SKM-1 (cell line): ENCODE data around the gene SLC38A1.

Source experiments
- DNase-seq: peaks from one replicate; lab custom pipeline; 2025; ENCODE audit not compliant: unreplicated experiment; lab: John Stamatoyannopoulos, UW

The SLC38A1 gene

DNA sequence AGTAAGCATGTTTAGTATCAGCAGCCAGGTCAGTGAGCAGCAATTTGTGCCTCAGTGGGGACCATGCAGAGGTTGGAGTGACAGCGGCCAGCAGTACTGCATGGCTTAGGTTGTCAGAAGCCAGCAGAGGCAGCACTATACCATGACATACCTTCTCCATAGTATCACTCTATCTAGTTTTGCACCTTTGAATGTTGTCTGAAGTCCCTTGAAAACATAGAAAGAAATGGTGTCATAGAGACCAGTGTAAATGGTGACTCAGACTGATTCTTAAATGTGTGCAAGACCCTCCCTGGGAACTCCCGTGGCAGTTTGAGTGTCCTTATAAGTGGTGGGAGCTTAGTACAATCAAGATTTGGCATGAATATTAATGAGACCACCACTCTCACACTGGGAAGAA is 124.4 kb downstream of the SLC38A1 start:
- no peak for DNase-seq

DNA sequence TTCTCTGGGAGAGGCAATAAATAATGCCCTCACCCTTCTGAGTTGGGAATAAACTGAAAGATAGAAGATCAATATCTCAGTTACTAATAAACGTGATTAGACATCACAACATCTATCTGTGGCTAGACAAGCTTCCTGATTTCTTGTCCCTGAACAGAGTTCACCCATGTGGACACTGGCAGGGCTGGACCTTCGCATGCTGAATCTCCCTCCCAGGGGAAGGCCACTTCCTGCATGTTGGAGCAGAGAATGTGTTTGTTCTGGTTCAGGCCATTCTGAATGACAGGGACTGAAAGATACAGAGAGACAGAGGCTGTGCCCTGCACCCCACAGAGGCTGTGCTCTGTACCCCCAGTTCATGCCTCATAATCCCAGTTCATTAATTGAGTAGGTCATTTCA is 132.6 kb downstream of the SLC38A1 start:
- no peak for DNase-seq

DNA sequence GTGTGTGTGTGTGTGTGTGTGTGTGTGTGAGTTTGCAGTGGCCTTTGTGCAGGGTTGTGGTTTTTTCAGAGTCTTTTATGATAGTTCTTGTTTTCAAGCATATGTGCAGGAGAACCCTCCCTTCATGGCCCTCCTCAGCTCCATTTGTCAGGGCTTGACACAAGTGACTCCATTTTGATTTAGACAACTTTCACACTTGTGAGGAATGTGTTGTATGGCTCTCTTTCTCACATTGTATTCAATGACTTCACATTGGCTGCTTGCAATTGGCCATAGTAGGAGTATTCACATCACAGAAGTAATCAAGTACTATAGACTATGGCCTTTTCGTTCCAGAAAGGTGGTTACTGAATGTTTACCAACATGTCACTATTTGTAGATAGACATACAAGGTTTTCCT is 133.1 kb downstream of the SLC38A1 start:
- DNase-seq = no peak

DNA sequence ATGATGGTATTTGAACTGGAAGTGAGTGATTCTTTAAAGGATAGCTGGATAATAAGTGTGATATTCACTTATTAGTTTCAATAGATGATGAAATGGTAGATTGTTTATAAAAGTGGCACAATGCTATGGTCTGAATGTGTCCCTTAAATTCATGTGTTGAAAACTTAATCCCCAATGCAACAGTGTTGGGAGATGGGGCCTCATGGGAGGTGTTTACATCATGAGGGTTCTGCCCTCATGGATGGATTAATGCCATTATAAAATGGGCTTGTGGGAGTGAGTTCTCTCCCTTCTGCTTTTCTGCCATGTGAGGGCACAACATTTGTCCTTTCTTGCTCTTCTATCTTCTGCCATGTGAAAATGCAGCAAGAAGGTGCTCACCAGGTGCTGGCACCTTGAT is 134.0 kb downstream of the SLC38A1 start:
- DNase-seq = no peak

DNA sequence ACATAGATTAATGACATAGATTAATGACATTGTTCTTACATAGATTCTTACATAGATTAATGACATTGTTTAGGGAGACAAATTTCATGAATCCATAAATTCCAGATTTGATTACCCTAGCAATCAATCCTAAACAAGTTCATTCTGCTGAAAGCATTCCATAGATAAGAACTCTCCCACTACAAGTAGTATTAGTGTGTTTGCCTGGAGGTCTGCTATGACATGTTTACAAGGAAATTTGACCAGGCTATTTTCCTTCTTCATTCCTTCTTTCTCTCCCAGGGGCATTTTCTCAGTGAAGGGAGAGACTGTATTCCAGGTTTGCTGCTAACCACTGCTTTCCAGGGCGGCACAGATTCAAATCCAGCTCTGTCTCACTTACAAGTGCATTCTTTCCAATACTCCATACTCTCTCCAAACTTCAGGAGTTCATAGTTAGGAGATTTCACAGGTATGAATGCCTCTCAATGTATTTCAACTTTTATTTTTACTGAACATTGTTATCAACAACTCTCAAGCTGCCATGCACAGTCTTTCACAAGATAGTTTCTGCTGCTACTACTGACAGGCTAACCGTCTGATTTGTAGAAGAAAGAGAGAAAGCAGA is 134.5 kb downstream of the SLC38A1 start:
- no peak for DNase-seq

DNA sequence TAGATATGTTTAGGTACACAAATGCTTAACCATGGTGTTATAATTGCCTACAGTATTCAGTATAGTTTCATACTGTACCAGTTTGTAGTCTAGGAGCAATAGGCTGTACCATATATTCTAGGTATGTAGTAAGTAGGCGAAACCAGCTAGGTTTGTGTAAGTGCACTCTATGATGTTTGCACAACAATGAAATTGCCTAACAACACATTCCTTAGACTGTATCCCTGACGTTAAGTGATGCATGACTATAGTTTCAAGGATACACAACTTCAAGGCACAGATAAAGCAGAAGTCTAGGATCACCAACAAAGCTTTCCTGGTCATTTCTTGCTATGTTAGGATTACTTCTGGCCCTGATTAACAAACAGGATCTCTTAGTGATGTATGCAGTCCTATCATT is 135.1 kb downstream of the SLC38A1 start:
- DNase-seq = no peak
